Measurements from ENCODE around the gene HSPA9. TPM values are rescaled to one million over a fixed set of nuclear protein-coding genes. Genes with fewer than 3 reads are reported as not detected.

The HSPA9 gene
- total RNA-seq, 1 donor from 2014 or later, result 170 TPM

DNA sequence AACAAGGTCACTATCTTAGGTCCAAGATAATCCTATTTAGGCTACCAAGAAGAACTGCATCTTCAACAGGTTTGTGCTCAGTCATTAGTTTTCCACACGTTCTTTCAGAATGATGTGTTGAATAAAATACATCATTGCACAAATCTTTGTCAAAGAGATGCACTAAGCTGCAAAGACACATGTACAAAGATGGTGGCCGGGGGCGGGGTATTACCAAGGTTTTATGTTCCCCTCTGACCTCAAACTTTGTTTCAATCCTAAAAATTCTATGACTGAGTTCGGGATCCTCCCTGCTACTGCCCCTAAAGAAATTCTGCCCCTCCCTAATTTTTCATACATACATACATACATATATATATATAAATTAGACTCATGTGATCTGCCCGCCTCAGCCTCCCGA is 14.2 kb downstream of the HSPA9 start:
- DNase-seq (ENCODE audit: low spot score), result no peak

- DNase-seq (ENCODE audit: low spot score), result no peak
Observed at GRCh38 chr5:138559937-138560336, 15.3 kb downstream of the HSPA9 start.

DNA sequence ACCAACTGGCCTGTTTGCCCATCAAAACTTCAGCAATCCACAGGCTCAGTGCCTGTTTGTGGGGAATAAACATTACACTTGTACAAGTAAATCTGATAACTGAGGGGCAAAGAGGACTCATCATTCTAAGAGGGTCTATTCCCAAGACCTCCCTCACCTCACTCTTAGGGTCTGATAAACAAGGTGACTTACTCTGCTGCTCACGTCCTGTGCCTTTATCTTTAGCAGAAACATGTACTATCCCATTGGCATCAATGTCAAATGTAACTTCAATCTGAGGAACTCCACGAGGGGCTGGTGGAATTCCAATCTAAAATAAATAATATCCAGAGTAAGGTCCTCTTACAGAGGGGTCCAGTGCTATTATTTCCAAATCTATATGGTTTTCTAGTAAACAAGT is 17.5 kb downstream of the HSPA9 start:
- DNase-seq (ENCODE audit: low spot score), result no peak

DNA sequence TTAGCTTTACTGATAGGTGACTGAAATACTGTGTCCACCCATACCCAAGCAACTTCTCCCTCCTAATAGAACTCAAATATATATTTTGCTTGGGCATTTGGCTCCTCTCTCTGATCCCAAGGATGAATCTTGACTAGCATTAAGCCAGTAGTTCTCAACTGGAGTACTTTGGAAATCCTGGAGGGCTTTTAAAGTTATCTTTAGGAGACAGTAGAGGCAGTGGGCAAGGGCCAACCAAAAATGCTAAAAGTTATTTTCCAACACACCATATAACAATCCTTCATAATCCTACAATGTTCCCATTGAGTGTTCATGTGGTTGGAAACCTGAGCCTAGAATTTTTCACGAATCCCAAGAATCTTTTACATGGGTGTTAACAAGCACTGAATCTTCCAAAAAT is 21.1 kb downstream of the HSPA9 start:
- DNase-seq (ENCODE audit: low spot score), result no peak

- no peak for DNase-seq (ENCODE audit: low spot score)
Observed at GRCh38 chr5:138553437-138554095, 21.6 kb downstream of the HSPA9 start.

DNA sequence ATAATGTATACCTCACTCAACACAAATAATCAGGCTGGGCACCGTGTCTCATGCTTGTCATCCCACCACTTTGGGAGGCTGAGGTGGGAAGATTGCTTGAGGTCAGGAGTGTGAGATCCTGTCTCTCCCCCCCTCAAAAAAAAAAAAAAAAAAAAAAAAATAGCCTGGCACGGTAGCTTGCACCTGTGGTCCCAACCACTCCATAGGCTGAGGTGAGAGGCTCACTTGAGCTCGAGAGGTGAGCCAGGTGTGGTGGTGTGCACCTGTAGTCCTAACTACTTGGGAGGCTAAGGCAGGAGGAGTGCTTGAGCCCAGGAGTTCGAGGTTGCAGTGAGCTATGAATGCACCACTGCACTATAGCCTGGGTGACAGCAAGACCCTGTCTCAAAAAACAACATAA is 22.5 kb downstream of the HSPA9 start:
- DNase-seq (ENCODE audit: low spot score), result no peak

GRCh38 chr5:138549414-138549813 is 25.8 kb downstream of the HSPA9 start:
- no peak for DNase-seq (ENCODE audit: low spot score)

DNA sequence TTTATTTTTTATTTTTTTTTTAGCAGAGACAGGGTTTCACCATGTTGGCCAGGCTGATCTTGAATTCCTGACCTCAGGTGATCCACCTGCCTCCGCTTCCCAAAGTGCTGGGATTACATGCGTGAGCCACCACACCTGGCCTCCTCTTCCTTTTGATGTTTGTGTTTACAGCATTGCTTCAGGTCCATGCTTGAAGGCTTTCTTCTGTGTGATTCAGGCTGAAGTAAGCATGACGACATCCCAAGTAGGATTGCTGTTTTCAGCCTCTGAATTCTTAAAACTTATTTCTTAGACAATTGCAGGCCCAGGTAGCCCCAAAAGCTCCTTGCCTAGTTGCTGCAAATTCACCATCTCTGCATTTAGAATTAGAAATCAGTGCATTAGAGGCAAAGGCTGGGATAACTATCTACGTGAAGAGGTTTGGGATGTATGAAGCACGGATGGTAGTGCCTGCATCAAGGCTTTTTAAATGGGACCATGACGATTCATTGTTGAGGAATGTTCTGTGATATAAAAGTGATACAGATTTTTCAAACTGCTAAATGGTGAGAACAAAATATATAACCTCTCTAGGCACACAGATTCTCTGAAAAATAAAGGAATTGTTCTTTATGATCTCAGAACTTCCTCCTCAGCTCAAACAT is 29.2 kb downstream of the HSPA9 start:
- no peak for DNase-seq (ENCODE audit: low spot score)

- no peak for DNase-seq (ENCODE audit: low spot score)
Observed at GRCh38 chr5:138544181-138545134, 30.7 kb downstream of the HSPA9 start.

GRCh38 chr5:138543730-138544104 is 31.5 kb downstream of the HSPA9 start:
- no peak for DNase-seq (ENCODE audit: low spot score)

DNA sequence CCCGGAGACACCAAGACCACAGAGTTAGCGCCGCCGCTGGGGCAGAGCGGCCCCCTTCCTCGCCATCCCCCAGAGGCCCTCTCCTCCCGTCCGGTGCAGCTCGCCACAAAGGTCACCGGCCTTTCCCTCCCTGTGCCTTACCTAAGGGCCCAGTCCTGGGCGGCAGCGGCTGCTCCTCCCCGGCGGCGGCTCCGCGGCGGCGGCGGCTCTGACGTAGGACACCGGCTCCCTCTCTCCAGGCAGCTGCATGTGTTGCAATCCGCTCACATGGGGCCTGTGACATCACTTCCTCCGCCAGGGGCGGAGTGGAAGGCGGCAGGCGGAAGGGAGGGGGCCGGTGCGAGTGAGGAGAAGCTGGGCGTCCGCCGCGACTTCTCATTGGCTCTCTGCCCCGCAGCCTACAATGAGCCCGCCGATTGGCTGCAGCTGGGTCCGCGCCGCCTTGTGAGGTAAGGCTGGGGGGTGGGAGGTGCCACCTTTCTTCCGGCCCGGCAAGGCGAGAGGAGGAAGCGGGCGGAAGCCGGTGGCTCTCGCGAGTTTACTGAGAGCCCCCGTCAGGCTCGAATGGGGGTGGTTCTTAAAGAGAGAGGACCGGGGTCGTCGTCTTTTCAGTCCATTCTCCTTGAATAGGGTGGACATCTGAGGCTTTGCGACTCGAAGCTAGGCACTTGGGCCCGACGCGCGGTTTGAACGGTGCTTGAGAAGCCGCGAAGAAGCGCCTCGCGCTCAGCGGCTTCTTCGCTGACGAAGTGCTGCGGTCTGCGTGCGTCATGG is 32.1 kb downstream of the HSPA9 start, which contains the start of gene ETF1:
Gene ETF1, minus strand, starts transcription at position 281 of the 774 bp plus-strand sequence. CDS start 318 bp downstream, outside the sequence.
- DNase-seq (ENCODE audit: low spot score), result peak; percentile 100

GRCh38 chr5:138542180-138542955 is 32.8 kb downstream of the HSPA9 start:
- DNase-seq (ENCODE audit: low spot score), result peak; percentile 11

- DNase-seq (ENCODE audit: low spot score), result no peak
Observed at GRCh38 chr5:138541511-138542179, 33.6 kb downstream of the HSPA9 start.

- no peak for DNase-seq (ENCODE audit: low spot score)
Observed at GRCh38 chr5:138539791-138540190, 35.4 kb downstream of the HSPA9 start.

GRCh38 chr5:138538943-138539627 is 36.1 kb downstream of the HSPA9 start:
- DNase-seq (ENCODE audit: low spot score), result no peak

DNA sequence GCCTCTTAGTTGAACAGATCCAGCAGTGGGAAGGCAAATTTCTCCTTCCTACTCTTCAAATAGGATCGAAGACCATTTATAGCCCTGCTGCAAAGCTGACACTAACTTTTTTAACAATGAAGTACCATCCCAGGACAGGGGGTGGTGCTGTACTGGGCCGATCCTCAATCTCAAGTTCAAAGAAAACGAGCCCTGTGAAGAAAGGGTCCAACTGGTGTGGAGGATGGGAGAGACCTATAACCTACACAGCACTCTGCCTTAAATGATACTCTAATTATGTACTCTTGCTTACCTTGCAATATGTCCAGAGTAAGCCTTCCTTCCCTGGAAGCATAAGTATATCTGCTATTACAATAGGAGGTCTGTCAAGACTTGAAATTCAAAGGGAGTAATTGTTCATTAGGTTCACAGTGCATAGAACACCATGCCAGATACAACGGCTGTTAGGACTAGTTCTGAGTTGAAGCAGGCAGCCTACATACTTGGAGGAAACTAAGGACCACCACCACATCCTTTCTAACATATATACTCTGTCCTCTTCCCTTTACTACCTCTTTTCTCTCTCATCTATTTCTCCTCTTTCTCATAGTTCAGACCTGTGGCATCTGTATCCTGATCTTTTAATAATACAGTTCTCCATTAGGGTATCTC is 38.4 kb downstream of the HSPA9 start:
- no peak for DNase-seq (ENCODE audit: low spot score)

DNA sequence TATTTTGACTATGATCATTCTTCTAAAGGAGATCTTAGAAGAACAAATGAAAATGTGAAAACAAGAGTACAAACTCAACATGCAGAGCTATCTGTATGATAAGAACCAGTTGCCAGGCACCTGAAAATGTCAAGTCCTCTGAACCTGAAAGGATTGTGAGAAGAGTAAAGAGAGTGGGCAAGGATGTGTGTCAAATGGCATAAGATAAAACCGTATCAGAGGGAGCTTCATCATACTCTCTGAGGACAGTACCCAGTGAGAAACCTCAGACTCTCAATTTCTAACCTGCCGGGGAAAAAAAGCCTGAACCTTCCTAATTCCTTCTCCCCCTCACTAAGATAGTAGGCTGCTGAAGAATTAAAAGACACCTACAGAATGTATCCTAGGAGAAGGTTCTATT is 39.0 kb downstream of the HSPA9 start:
- no peak for DNase-seq (ENCODE audit: low spot score)

DNA sequence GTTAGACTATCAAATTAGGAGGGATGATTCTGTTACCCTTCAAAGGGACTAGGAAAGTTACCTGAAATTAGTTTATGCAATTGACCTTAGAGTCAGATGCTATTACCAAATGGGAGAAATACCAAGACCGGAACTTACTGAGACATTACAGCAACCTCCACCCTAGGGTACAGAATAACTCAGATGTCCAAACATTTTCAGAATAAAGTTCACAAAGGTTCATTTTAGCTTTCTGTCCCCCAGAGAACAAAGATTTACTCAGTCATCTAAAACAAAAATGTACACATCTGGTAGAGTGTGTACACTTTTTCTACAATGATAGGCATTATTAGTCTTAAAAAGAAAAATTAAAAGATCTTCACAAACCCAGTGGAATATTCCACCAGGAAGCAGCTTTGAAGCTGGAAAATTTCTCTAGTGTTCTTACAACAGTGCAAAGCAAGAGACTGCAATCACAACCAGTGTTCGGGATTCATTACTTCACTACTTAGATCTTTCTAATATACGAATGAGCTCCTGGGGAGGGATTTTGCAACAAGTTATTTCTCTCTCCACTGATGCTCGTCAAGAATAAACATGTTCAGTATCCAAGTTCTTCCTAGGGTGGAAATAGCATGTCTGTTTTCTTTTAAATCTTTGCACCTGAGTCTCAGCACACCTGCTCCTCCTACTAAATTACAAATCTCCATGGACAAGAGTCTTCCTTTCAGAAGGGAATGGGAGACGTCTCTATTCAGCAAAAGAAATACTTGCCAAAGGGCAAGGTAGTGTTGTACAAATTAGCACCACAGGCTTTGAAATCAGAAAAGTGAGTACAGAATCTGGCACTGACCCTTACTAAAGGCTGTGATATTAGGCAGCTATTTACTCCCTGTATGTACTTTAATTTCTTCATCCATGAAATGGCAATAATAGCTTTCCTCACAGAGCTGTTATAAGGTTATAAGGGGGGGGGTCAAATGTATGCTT is 40.9 kb downstream of the HSPA9 start:
- no peak for DNase-seq (ENCODE audit: low spot score)

Measured in mucosa of gallbladder (tissue), 1 donor.